ENCODE data around the gene GMFB. TPM values are rescaled to one million over a fixed set of nuclear protein-coding genes. Genes with fewer than 3 reads are reported as not detected.
A peak's percentile ranks its signal among the peaks of the same experiment; 100 is the strongest.

The GMFB gene
- polyA plus RNA-seq, 2 of the 4 experiments (the other 2 are of a cell fraction) = 45.5 to 66.7 TPM

GRCh38 chr14:54528973-54529372 lies 40.2 kb upstream of the GMFB start:
- WGBS (ENCODE audit: missing lambda C conversion rate) = 94% methylated on average over 2 of the region's 2 CpGs
- H3K4me1 ChIP-seq = no peaks in the 10 kb centered on the region

GRCh38 chr14:54524410-54524809 lies 35.6 kb upstream of the GMFB start:
- ChIA-PET CTCF (interaction anchor here (0.6 to 1.8 kb wide), 4 partner anchors 15 to 250 kb away, joined by 3 to 4 read pairs (median 3); partner anchors contain the start of gene CGRRF1), POLR2A (no interaction called here)
- no peak for FAIRE-seq

More at GRCh38 chr14:54528973-54529372, 40.2 kb upstream of the GMFB start:
- ATAC-seq (no peak), FAIRE-seq (no peak), DNase-seq (ENCODE audit: low read depth in 1 of 2, low spot score in 1 of 2) (no peak)
- POLR2A ChIA-PET = interaction anchor here (1.1 kb wide), 1 partner anchor 20 kb away, joined by 4 read pairs; the partner anchor contains the start of gene CGRRF1
- Histone ChIP-seq H3K9me3 (no peaks in the 10 kb centered on the region), H3K4me2 (no peak overlapping the region), H3K4me3 (no peak overlapping the region), H3K27ac (no peak overlapping the region)
- CTCF ChIA-PET = interaction anchor here (1.4 to 1.6 kb wide), 3 partner anchors 39 to 277 kb away, joined by 3 to 4 read pairs (median 4); no protein-coding TSS in a partner anchor
- TF ChIP-seq POLR2AphosphoS2 (conservative IDR thresholded peaks at IDR 0.05; ENCODE audit: low read length) = no peak

GRCh38 chr14:54516709-54517108 lies 27.9 kb upstream of the GMFB start:
- peak; percentile 36 for FAIRE-seq
- WGBS (ENCODE audit: missing lambda C conversion rate) = 90% methylated on average over 1 of the region's 1 CpG

More at GRCh38 chr14:54524410-54524809, 35.6 kb upstream of the GMFB start:
- H3K4me2 ChIP-seq = no peak overlapping the region
- H3K4me3 ChIP-seq = no peak overlapping the region
- no peak for TF ChIP-seq EHMT2 (IDR thresholded peaks at IDR 0.05; ENCODE audit: low read depth)
- TF ChIP-seq HOXA7 (CRISPR knock-in tag; IDR thresholded peaks at IDR 0.05) = no peak
- no peak for TF ChIP-seq EHF (CRISPR knock-in tag; IDR thresholded peaks at IDR 0.05)
- no peaks in the 10 kb centered on the region for H3K4me1 ChIP-seq
- DNase-seq (ENCODE audit: low read depth in 1 of 2, low spot score in 1 of 2) (no peak), ATAC-seq (no peak)
- H3K27ac ChIP-seq = no peak overlapping the region
- no peaks in the 10 kb centered on the region for H3K9me3 ChIP-seq
- WGBS (ENCODE audit: missing lambda C conversion rate) = 86% methylated on average over 4 of the region's 4 CpGs

GRCh38 chr14:54515670-54516069 lies 26.9 kb upstream of the GMFB start:
- DNase-seq (ENCODE audit: low read depth in 1 of 2, low spot score in 1 of 2) (no peak), ATAC-seq (no peak), FAIRE-seq (no peak)
- Histone ChIP-seq H3K4me3 (no peak overlapping the region), H3K4me1 (peaks cover 6% of the 10 kb centered on the region; the same call in 2 of the 3 replicates), H3K9me3 (peaks cover 14% of the 10 kb centered on the region; the same call in 1 of the 3 replicates), H3K4me2 (no peak overlapping the region), H3K27ac (no peak overlapping the region)
- POLR2A ChIA-PET = no interaction called here
- TF ChIP-seq JUN (IDR thresholded peaks at IDR 0.05) (no peak), MAX (IDR thresholded peaks at IDR 0.05) (no peak), NR3C1 (IDR thresholded peaks at IDR 0.05) (no peak), CHD2 (IDR thresholded peaks at IDR 0.05; ENCODE audit: low read length, partially characterized antibody) (no peak), CEBPB (IDR thresholded peaks at IDR 0.05) (no peak), HOXA7 (CRISPR knock-in tag; IDR thresholded peaks at IDR 0.05) (no peak), PBX3 (IDR thresholded peaks at IDR 0.05) (no peak), ELK1 (IDR thresholded peaks at IDR 0.05; ENCODE audit: low read depth, low read length) (no peak), RCOR1 (IDR thresholded peaks at IDR 0.05; ENCODE audit: low read depth, low read length) (no peak), EHMT2 (IDR thresholded peaks at IDR 0.05; ENCODE audit: low read depth) (no peak)
- CTCF ChIA-PET = no interaction called here
- WGBS (ENCODE audit: missing lambda C conversion rate) = 21% methylated on average over 1 of the region's 1 CpG

More at GRCh38 chr14:54516709-54517108, 27.9 kb upstream of the GMFB start:
- CTCF ChIA-PET = no interaction called here
- TF ChIP-seq CHD2 (IDR thresholded peaks at IDR 0.05; ENCODE audit: low read length, partially characterized antibody) (no peak), ZC3H11A (IDR thresholded peaks at IDR 0.05) (no peak), EHF (CRISPR knock-in tag; IDR thresholded peaks at IDR 0.05) (no peak), REST (IDR thresholded peaks at IDR 0.05) (no peak), RNF2 (IDR thresholded peaks at IDR 0.05; ENCODE audit: borderline replicate concordance, low read depth) (no peak), GATA3 (IDR thresholded peaks at IDR 0.05; ENCODE audit: borderline replicate concordance) (no peak), HOXB13 (CRISPR knock-in tag; IDR thresholded peaks at IDR 0.05; ENCODE audit: low read depth) (no peak), CBX8 (IDR thresholded peaks at IDR 0.05) (no peak), RCOR1 (IDR thresholded peaks at IDR 0.05; ENCODE audit: low read depth, low read length) (no peak), KDM5A (IDR thresholded peaks at IDR 0.05) (no peak)
- no peak for ATAC-seq
- Histone ChIP-seq H3K4me3 (no peak overlapping the region), H3K27ac (no peak overlapping the region), H3K4me2 (no peak overlapping the region), H3K4me1 (no peaks in the 10 kb centered on the region), H3K9me3 (peaks cover 14% of the 10 kb centered on the region; the same call in 1 of the 3 replicates)
- no peak for DNase-seq (ENCODE audit: low read depth in 1 of 2, low spot score in 1 of 2)
- POLR2A ChIA-PET = no interaction called here

Measured in A549 (cell line).